Tibial nerve (tissue), 4 donors: Measurements from ENCODE around the gene KIAA2012.

Source experiments
- EP300 ChIP-seq, 2 donors: sonication (generic); formaldehyde crosslinking; IDR thresholded peaks; one replicate each; pipeline ENCODE4 v1.6.1; 2017; ENCODE audit warnings: antibody characterized with exemption in 2 of 2, mild to moderate bottlenecking in 1 of 2
- POLR2A ChIP-seq, 2 donors: fragments of 450-650 bp; IDR thresholded peaks; one replicate each; pipeline ENCODE4 v1.6.1; 2017; ENCODE audit warnings: antibody characterized with exemption in 2 of 2, mild to moderate bottlenecking in 2 of 2, moderate library complexity in 2 of 2
- TF ChIP-seq, protein P1 (sequence below), 5 experiments: fragments of 200-600 bp in 3 of 5; fragments of 450-650 bp in 2 of 5; sonication (generic) in 3 of 5; IDR thresholded peaks; one replicate each; pipeline ENCODE4 v1.5.1; 2016 to 2019; ENCODE audit warnings: antibody characterized with exemption in 5 of 5, mild to moderate bottlenecking in 3 of 5, moderate library complexity in 2 of 5

DNA sequence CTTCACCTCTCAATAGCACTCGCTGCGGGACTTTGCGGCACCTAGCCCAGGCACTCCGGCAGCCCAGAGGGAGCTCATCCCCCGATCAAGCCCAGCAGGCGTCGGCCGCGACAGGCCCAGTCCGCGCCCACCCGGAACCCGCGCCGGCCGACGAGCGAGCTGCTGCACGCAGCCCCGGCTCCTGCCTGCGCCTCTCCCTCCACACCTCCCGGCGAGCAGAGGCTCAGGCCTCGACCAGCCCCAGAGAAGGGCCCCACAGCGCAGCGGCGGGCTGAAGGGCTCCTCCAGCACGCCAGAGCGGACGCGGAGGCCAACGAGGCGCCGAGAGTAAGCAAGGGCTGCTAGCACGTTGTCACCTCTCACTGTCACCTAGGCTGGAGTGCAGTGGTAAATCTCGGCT is 63.5 kb downstream of the KIAA2012 start:
- TF ChIP-seq, protein P1, sequence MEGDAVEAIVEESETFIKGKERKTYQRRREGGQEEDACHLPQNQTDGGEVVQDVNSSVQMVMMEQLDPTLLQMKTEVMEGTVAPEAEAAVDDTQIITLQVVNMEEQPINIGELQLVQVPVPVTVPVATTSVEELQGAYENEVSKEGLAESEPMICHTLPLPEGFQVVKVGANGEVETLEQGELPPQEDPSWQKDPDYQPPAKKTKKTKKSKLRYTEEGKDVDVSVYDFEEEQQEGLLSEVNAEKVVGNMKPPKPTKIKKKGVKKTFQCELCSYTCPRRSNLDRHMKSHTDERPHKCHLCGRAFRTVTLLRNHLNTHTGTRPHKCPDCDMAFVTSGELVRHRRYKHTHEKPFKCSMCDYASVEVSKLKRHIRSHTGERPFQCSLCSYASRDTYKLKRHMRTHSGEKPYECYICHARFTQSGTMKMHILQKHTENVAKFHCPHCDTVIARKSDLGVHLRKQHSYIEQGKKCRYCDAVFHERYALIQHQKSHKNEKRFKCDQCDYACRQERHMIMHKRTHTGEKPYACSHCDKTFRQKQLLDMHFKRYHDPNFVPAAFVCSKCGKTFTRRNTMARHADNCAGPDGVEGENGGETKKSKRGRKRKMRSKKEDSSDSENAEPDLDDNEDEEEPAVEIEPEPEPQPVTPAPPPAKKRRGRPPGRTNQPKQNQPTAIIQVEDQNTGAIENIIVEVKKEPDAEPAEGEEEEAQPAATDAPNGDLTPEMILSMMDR (IDR thresholded peaks at IDR 0.05): no peak
- TF ChIP-seq EP300 (IDR thresholded peaks at IDR 0.05) (no peak), POLR2A (IDR thresholded peaks at IDR 0.05) (no peak)
